Right lobe of liver (tissue), 6 donors: Measurements from ENCODE around the gene NEGR1. TPM values are rescaled to one million over a fixed set of nuclear protein-coding genes. Genes with fewer than 3 reads are reported as not detected.

Experiments used
- ATAC-seq, 4 donors: fragments of 200-7000 bp; cut with Tn5 transposase; one replicate each; pipeline ENCODE4 v1.9.1; 2020; ENCODE audit warnings: mild to moderate bottlenecking in 4 of 4, moderate library complexity in 4 of 4
- DNase-seq, 3 donors: peaks; one replicate each; pipeline ENCODE4 v3.0.0-alpha.2; 2020
- H3K27ac ChIP-seq, 3 donors: fragments of 200-600 bp; one replicate each; pipeline ENCODE4 v1.8.0; 2022
- H3K27me3 ChIP-seq, 2 donors: fragments of 200-600 bp; one replicate each; pipeline ENCODE4 v1.8.0; 2022
- H3K36me3 ChIP-seq, 4 donors: fragments of 200-600 bp; sonication (generic) in 1 of 4; one replicate each; pipeline versions ENCODE4 v1.5.1 to v1.8.0; 2017 to 2022; ENCODE audit warnings: control low read depth in 1 of 4
- H3K4me1 ChIP-seq, 4 donors: fragments of 200-600 bp; sonication (generic) in 1 of 4; one replicate each; pipeline versions ENCODE4 v1.5.1 to v1.8.0; 2017 to 2022; ENCODE audit warnings: control low read depth in 1 of 4
- H3K4me3 ChIP-seq, 3 donors: fragments of 200-600 bp; one replicate each; pipeline ENCODE4 v1.8.0; 2022
- H3K9me3 ChIP-seq, 4 donors: fragments of 200-600 bp; sonication (generic) in 1 of 4; one replicate each; pipeline versions ENCODE4 v1.5.1 to v1.8.0; 2017 to 2022; ENCODE audit warnings: control low read depth in 1 of 4
- CTCF ChIP-seq, 4 donors: fragments of 200-600 bp in 3 of 4; fragments of 450-650 bp in 1 of 4; IDR thresholded peaks; one replicate each; pipeline versions ENCODE4 v1.5.1 to v1.8.0; 2016 to 2022; ENCODE audit warnings: antibody characterized with exemption in 4 of 4, mild to moderate bottlenecking in 2 of 4
- POLR2A ChIP-seq: fragments of 450-650 bp; IDR thresholded peaks from one replicate; pipeline ENCODE4 v1.6.1; 2017; ENCODE audit warnings: antibody characterized with exemption, mild to moderate bottlenecking
- WGBS: methylation state at CpG from one replicate; pipeline ENCODE4 v1.1.6; 2018; ENCODE audit warnings: low coverage, low lambda C conversion rate; ENCODE audit not compliant: insufficient coverage; ENCODE audit errors: missing lambda C conversion rate; 5-methylcytosine and 5-hydroxymethylcytosine counted together
- intact Hi-C, 2 donors: fragments of 100-400 bp; cut with DNase I; formaldehyde crosslinking; loops; one replicate each; pipeline versions ENCODE4 v1.11.2 to v1.14.1; 2022
- small RNA-seq, 2 experiments: library from RNA; depleted of rRNA; stranded (forward); fragments of <200 nt; gene quantifications; one replicate each; pipeline ENCODE3, GENCODE V24; 2016
- total RNA-seq, 6 experiments: library from RNA; depleted of rRNA in 2 of 6; stranded (reverse); fragments of >200 nt in 2 of 6; fragmentation: NEBNext Ultra II Directional in 3 of 6; extraction: Animal tissue kit (Norgen Biotek cat#: 25700) in 3 of 6; gene quantifications; one replicate each; pipeline versions ENCODE4 v1.1.0 to v1.2.4, GENCODE V29; 2016 to 2023
- donor health status: DM: no; HTN: yes; CAD: no.
- donor health status: DM: no; HTN: no; CAD: no.
- donor health status: DM: no; HTN: no; CAD: no.
- donor health status: DM: no; HTN: yes; CAD: no.
- donor health status: DM: no; HTN: yes; CAD: no.

Gene NEGR1
- total RNA-seq, 6 experiments from 2014 or later: 0.02 to 0.31 (median 0.14) TPM

- Histone ChIP-seq H3K27ac (no peak overlapping the region), H3K27me3 (no peaks in the 10 kb centered on the region), H3K4me1 (no peaks in the 10 kb centered on the region), H3K4me3 (no peak overlapping the region), H3K36me3 (no peaks in the 10 kb centered on the region), H3K9me3 (no peaks in the 10 kb centered on the region)
- intact Hi-C loops: no loop called here
- TF ChIP-seq POLR2A (no peak), CTCF (IDR thresholded peaks at IDR 0.05) (no peak)
- DNase-seq (no peak), ATAC-seq (no peak)
- WGBS: 54% methylated on average over 1 of the region's 1 CpG
Observed at GRCh38 chr1:71350330-71350729, 932.0 kb downstream of the NEGR1 start.

Small RNAs within 50 kb of the gene (small RNA-seq; reads per million reads assigned to genes)
- gene AL358453.1: 0 reads per million in 2 experiments
- gene AL359821.1: 0 reads per million in 2 experiments
